NCI-H460 (cell line): ENCODE data around the gene LDHB. TPM values are rescaled to one million over a fixed set of nuclear protein-coding genes. Genes with fewer than 3 reads are reported as not detected.
"Not testable (repeated sequence)": the region's sequence is repeated elsewhere in the genome, so short reads cannot be mapped to it uniquely, and the experiment has no call there.

Experiments
- DNase-seq: peaks from one replicate; pipeline ENCODE4 v3.0.0-alpha.2; 2016; ENCODE audit warnings: low read depth; ENCODE audit errors: extremely low read depth
- total RNA-seq: library from RNA; depleted of rRNA; stranded (reverse); fragments of >200 nt; shearing (Covaris generic); gene quantifications from 2 replicates; pipeline ENCODE4 v1.2.3, GENCODE V29; 2014

The LDHB gene
- total RNA-seq, 1 experiment from 2014 or later, result 1,158 TPM

DNA sequence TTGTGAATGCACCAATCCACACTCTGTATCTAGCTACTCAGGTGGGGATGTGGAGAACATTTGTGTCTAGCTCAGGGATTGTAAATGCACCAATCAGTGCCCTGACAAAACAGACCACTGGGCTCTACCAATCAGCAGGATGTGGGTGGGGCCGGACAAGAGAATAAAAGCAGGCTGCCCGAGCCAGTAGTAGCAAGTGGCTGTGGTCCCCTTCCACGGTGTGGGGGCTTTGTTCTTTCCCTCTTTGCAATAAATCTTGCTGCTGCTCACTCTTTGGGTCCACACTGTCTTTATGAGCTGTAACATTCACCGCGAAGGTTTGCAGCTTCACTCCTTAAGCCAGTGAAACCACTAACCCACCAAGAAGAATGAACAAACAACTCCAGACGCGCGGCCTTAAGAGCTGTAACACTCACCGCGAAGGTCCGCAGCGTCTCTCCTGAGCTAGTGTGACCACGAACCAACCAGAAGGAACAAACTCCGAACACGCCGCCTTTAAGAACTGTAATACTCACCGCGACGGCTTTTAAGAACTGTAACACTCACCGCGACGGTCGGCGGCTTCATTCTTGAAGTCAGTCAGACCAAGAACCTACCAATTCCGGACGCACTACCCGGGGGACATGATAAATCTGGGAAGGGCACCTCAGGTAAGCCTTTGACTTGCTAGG lies 4.6 kb upstream of the LDHB start:
- no peak for DNase-seq

DNA sequence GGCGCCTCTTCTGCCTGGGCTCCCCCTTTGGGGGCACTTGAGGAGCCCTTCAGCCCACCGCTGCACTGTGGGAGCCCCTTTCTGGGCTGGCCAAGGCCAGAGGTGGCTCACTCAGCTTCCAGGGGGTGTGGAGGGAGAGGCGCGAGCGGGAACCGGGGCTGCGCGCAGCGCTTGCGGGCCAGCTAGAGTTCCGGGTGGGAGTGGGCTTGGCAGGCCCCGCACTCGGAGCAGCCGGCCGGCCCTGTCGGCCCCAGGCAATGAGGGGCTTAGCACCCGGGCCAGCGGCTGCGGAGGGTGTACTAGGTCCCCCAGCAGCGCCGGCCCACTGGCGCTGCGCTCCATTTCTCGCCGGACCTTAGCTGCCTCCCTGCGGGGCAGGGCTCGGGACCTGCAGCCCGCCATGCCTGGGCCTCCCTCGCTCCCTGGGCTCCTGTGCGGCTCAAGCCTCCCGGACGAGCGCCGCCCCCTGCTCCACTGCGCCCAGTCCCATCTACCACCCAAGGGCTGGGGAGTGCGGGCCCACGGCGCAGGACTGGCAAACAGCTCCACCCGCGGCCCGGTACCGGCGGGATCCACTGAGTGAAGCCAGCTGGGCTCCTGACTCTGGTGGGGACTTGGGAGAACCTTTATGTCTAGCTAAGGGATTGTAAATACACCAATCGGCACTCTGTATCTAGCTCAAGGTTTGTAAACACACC lies 3.9 kb upstream of the LDHB start:
- DNase-seq, result not testable (repeated sequence)

DNA sequence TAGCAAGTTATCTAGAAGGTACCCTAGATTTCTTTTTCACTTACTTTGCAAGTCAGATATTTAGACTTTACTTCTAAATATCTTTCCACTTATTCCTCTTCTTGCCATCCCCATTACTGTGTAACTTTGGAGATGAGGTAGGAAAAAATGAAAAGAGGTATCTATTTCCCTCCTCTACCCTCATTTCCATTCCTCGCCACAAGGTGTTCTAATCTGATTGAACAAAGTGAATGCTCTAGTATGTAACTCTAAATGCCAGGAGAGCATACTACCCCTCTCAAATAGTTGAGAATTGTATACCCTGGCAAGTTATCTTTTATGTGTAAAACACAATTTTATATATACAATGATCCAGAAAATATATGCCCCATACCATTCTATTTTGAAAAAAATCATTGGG lies 1.7 kb upstream of the LDHB start:
- DNase-seq, result no peak

DNA sequence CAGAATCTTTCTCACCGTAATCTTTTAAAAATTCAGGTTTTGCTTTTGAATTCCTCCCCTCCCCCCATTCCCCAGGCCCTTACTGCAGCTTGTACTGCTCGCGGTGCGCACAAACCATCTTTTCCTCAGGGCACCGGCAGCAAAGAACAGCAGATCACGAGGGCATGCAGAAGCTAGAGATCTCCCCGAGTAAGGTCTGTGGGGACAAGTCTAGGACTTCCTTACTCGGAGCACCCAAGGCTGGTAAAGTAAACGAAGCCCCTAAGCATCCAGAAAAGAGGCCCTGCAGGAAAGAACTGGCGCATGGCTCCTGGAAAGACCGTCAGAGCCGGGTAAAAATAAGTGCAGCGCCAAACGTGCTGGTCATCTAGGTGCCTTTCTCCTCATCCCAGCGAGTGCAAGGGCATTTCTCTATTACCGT lies 727 bp downstream of the LDHB start:
- DNase-seq, result no peak

DNA sequence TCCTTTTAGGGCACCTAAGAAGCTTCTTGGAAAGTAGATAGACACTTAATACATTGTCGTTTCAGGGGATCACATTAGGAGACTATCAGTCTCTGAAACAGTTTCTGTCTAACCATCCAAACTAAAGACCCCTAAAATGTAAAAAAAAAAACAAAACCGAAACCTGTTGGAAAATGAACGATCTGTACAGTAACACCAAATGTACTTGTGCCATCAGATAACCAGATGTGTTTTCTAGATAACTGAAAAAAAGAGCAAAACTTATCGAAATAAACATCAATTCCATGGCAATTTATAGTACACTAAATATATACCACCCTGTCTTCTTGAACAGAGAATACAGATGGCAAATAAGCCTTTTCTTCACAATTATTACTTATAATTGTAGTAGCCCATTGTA lies 2.1 kb downstream of the LDHB start:
- no peak for DNase-seq

DNA sequence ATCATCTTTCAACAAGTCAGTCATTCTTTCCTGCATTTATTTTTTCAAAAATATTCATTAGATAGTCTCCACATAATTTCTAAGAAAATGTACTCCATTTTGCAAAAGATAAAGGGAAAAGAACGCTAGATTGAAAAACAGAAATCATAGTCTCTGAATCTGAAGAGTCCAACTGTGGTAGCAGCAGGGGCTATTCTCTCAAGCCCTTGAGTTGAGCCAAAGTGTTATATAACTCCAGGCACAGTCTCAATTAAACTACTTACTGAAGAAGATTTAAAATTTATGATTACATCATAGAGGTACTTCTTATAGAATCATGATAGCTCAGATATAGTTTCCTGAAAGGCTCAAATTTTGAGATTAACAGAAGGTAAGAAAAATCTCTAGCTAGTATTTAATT lies 5.8 kb downstream of the LDHB start:
- no peak for DNase-seq

DNA sequence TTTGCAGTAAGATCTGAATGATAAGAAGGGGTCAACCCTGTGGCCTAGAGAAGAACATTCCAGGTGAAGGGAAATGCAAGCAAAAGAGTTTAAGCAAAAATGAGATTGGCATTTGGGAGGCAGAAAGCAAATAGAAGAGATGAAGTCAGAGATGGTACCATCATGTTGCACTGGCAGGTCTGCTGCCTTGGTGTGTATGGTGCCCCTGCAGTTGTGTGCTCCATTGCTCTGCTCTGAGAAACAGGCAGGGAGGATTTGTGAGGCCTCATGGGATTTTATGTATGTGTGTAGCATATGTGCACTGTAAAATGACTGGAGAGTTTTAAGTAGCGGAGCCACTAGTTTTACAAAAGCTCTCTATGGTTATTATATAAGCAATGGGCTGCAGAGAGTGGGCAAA lies 6.6 kb downstream of the LDHB start:
- no peak for DNase-seq

DNA sequence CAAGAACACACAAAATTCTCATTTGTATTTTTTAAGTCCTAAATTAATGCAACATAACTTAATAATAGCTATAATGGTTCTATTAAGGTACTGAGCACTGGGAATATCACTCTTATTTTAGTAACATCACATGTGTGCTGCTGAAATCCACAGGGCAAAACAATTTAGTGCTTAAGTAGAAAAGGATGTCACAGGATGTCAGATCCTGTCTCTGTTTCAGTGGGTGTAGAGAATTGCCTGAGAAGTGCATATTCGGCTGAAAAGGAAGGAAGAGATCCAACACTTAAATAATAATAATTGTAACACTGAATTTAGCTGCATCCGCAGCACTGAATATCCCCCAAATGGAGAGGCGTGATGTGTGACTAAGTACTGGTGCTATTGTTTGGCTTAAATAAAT lies 8.6 kb downstream of the LDHB start:
- no peak for DNase-seq

DNA sequence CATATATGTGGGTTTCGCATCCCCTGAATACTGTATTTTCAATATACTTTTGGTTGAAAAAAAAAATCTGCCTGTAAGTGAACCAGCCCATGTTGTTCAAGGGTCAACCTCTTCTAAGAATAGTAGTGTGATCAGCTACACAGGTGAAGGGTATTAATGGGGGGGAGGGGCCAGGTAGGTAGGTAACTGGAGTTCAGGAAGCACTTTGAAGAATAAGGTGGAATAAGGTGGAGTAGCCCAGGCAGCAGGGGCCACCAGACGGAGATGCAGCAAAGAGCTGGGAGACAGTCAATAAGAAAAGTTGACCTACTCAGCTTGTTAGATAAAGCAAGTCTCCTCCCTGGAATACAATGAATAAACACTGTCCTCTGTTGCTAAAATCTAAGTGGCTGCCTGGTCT lies 9.3 kb downstream of the LDHB start:
- DNase-seq, result no peak

DNA sequence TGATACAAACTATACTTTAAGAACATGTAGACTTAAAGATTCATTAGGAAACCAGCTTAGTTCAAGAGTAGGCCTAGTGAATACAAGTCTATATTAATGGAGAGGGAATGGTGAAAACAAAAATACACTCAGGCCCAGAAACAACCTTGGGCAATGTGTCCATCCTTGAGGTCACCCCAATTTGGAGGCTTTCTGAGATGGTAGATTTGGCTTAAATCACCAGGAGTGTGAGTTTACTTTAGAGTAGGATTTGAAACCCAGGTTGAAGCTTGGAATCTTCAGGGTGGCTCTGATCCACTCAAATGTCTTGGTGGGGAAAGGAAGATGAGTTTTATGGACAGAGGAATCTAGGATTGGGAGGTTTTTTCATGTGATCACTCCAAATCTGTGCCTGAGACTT lies 10.5 kb downstream of the LDHB start:
- DNase-seq, result no peak

DNA sequence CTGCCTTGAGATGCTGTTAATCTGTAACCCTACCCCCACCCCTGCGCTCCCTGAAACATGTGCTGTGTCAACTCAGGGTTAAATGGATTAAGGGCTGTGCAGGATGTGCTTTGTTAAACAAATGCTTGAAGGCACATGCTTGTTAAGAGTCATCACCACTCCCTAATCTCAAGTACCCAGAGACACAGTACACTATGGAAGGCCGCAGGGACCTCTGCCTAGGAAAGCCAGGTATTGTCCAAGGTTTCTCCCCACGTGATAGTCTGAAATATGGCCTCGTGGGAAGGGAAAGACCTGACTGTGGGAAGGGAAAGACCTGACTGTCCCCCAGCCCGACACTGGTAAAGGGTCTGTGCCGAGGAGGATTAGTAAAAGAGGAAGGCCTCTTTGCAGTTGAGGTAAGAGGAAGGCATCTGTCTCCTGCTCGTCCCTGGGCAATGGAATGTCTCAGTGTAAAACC lies 12.6 kb downstream of the LDHB start:
- not testable (repeated sequence) for DNase-seq

DNA sequence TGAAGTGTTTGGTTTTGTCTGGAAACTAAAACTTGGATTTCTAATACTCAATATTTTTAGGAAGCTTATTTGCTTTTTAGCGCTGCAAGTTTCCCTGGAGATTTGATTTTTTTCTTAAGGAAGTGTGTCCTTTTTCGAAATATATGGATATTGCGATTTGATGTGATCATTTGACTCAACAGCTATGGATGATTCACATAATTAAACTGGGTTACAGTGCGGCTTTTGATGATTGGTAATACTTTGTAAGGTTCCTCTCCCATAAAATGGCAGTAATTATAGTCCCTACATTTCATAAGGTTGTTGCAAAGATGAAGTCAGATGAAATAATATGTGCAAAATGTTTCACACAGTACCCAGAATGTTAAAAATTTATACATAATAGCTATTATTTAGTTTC lies 13.1 kb downstream of the LDHB start:
- DNase-seq, result no peak

DNA sequence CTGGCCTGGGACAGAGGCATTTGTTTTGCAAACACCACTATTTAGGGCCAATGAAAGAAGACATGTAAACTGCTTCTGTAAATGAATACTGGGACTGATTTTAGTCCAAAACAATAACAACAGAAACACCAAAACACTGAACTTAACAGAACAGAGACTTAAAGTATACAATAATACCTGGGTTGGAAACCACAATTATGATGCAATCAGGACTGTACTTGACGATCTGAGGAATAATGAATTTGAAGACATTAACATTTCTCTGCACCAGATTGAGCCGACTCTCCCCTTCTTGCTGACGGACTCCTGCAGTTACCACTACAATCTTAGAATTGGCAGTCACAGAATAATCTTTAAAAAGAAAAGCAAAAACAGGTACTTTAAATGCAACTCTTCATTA lies 13.9 kb downstream of the LDHB start:
- no peak for DNase-seq

DNA sequence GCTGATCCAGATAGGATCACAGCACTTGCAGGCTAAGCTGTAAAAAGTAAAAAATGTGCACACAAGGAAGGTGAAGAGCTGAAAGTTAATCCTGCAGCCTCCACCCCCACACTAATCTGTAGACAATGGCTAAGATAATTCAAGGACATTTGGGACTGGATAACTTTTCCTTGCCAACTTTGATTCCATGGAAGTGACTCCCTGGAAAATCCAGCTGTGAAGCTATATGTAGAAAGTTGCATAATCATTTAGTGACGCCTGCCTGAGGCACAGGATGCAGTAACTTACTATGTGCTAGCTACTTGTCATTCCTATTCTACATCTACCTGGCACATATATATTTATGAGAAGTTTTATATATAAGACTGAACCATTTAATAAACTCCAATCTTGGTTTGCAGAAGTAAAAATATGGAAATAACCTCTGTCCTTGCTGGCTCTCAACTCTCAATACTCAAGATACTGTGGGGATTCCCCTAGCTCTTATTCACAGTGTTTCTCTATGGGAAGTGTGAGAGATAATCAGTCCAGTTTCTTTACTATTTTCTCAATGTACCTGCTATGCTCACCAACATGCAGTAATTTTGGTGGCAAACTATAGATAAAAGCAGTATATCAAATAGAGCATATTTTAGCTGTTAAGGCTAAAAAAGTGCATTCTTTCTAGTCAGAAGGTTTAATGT lies 14.8 kb downstream of the LDHB start:
- DNase-seq, result no peak

DNA sequence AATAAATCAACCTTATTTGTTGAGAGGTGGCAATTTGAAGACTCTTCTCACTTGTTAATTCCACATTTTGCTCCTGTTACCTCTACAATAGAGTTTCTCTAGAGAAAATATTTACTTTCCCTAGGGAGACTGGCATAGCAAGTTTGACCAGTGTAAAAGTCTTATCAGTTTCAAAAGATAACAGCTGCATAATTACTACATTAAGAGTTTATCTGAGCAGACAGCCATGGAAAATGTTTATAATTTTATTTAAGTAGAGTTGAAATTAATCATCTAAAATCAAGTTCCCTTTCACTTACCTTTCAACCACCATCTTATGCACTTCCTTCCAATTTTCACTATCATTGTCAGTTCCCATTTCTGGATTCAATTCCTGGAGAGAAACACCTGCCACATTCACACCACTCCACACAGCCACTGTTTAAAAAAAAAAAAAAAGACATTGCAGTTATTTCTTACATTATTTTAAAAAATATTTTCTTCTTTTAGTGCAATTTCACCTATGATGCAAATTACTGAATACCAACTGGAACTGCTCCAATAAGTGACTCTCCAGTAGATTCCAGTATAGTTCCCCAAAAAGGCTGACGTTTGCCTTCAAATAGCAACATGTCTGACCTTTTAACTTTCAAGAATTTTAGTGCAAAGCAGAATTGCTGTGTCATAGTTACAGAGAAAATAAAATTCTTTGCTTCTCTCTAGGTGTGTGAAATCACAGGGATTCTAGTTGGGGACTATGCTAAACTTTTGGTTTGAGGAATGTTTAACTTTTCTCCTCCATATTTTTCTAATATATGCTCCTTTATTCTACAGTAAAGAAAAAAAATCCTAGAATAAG lies 19.4 kb downstream of the LDHB start:
- DNase-seq, result no peak

DNA sequence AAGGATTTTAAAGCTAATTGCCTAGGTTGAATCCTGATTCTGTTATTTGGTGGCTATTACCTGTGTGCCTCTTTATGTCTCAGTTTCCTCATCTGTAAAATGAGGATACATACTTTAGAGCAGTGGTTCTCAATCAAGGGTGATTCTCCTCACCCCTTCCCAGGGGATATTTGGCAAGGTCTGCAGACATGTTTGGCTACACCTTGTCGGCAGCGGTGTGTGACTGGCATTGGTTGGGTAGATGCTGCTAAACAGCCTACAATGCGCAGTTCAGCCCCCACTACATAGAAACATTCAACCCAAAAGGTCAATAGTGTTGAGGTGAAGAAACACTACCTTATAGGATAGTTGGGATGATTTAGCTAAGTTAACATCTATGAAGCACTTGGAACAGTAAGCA lies 23.4 kb downstream of the LDHB start:
- DNase-seq, result no peak

DNA sequence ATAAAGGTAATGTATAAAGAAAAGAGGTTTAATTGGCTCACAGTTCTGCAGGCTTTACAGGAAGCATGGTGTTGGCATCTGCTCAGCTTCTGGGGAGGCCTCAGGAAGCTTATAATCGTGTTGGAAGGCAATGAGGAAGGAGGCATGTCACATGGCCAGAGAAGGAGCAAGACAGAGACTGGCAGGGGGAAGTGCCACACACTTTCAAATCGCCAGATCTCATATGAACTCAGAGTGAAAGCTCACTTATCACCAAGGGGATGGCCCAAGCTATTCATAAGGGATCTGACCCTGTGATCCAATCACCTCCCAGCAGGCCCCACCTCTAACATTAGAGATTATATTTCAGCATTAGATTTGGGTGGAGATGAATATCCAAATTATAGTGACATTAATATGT lies 26.3 kb downstream of the LDHB start:
- no peak for DNase-seq

DNA sequence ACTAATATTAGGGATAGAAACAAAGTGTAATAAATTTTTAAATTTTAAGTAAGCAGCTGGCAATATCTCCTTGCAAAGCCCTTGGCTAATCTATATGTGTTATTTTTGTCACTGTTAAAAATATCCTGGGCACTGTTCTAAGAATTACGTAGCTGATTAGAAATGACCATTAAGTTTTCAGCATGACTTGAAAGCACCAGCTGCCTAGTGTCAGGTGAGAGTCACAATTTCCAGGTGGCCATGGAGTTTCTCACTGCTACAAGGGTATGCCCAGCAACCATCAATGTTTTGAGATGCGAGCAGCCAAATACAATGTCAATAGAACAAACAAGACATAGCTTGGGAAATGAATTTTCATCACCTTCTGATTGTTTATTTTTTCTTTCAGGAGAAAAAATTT lies 29.7 kb downstream of the LDHB start:
- no peak for DNase-seq

DNA sequence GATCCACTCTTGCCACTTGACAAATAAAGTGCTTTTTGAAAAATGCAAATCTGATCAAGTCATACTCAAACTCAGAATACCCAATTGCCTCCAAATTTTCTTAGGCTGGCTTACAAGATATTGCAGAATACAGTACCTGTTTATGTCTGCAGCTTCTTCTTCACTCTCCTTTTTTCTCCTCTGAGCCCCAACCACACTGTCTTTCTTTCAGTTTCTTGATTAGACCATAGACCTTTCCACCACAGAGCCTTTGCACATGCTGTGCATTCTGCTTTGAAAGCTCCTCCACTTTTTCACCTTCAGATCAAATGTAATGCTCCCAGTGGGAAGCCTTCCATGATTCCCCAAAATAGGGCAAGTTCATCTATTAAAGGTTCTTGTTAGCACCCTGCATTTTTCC lies 39.1 kb downstream of the LDHB start:
- DNase-seq, result no peak

DNA sequence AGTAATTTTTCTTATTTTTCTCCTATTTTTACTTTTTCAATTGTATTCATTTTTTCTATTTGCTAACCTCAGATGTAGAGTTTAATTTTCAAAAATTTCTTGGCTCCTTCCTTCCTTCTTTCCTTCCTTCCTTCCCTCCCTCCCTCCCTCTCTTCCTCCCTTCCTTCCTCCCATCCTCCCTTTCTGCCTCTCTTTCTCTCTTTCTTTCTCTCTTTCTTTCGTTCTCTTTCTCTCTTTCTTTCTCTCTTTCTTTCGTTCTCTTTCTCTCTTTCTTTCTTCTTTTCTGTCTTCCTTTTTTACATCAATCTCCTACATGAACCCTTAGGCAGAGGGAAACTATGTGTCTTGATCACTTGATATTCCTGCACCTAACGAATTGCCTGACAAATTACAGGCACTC lies 40.6 kb downstream of the LDHB start:
- DNase-seq, result no peak

DNA sequence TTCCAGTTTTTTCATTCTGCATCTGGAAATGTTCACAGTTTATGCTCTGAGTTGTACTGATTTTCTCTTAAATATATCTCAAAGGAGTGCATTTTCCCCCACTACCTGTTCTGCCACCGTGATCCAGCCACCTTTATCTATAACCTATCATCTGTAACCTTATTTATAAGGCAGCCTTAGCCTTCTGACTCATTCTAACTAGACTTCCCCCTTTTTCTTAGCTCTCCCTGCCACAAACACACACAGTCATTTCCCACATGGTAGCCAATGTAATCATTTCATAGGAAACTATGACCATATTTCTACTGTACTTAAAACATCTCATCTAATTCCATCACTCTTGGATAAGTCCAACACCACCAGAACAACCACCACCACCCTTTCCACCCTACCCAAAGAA lies 42.2 kb downstream of the LDHB start:
- DNase-seq, result no peak
